K562 (cell line): ENCODE data around the gene NPEPL1.

ENCODE experiments used
- BRCA1 ChIP-seq, 2 experiments: fragments of 450-650 bp in 1 of 2; sonication (generic) in 1 of 2; formaldehyde crosslinking in 1 of 2; IDR thresholded peaks; 2 replicates each; pipeline versions ENCODE4 v1.5.0 to v1.6.1; 2017 to 2020; ENCODE audit warnings: mild to moderate bottlenecking in 1 of 2, missing genetic modification reagents in 1 of 2
- CTCF ChIP-seq, 3 experiments: IDR thresholded peaks in 2 of 3; conservative IDR thresholded peaks in 1 of 3; 2 replicates each; pipeline ENCODE4 v1.5.1; 2011 to 2012; ENCODE audit warnings: low read length in 3 of 3, mild to moderate bottlenecking in 3 of 3, control low read depth in 2 of 3, improper control_type of control experiment in 1 of 3, inconsistent platforms in 1 of 3, low read depth in 1 of 3, mixed read lengths in 1 of 3, moderate library complexity in 1 of 3; ENCODE audit not compliant: insufficient read depth in 2 of 3
- ETS1 ChIP-seq: conservative IDR thresholded peaks from 2 replicates; pipeline ENCODE4 v1.6.1; 2011; ENCODE audit warnings: low read depth, mild to moderate bottlenecking, low read length; ENCODE audit not compliant: control insufficient read depth
- RAD21 ChIP-seq, 2 experiments: fragments of 250-450 bp in 1 of 2; fragments of 450-650 bp in 1 of 2; sonication (Bioruptor Pico) in 1 of 2; formaldehyde crosslinking in 1 of 2; IDR thresholded peaks in 1 of 2; conservative IDR thresholded peaks in 1 of 2; 2 replicates each; pipeline versions ENCODE4 v1.4.0 to v1.8.0; 2020 to 2022; ENCODE audit warnings: mild to moderate bottlenecking in 2 of 2, moderate library complexity in 1 of 2
- SNIP1 ChIP-seq: fragments of 450-650 bp; IDR thresholded peaks from 2 replicates; pipeline ENCODE4 v1.7.1; 2017; ENCODE audit warnings: low read depth, mild to moderate bottlenecking

- TF ChIP-seq CTCF (IDR thresholded peaks at IDR 0.05 in 2 of 3, conservative IDR thresholded peaks at IDR 0.05 in 1 of 3; ENCODE audit: insufficient read depth in 2 of 3, low read depth in 1 of 3, low read length in 3 of 3) (no peak), RAD21 (CRISPR knock-in tag; conservative IDR thresholded peaks at IDR 0.05 in 1 of 2, IDR thresholded peaks at IDR 0.05 in 1 of 2) (no peak), BRCA1 (IDR thresholded peaks at IDR 0.05) (no peak), BRCA1 (CRISPR knock-in tag; IDR thresholded peaks at IDR 0.05) (no peak), SNIP1 (no peak), ETS1 (no peak)
Observed at GRCh38 chr20:58709703-58710039, 17.1 kb downstream of the NPEPL1 start.
